GM21390 (cell line): ENCODE data around the gene DDR2.

Experiments used
- ATAC-seq: cut with Tn5 transposase; IDR thresholded peaks from one replicate; pipeline ENCODE4 v1.9.1; 2021; ENCODE audit not compliant: unreplicated experiment

Gene DDR2

GRCh38 chr1:162822391-162823200, 190.3 kb downstream of the DDR2 start:
- ATAC-seq = no peak

- no peak for ATAC-seq
Measured at GRCh38 chr1:162823231-162823630, 191.0 kb downstream of the DDR2 start.

DNA sequence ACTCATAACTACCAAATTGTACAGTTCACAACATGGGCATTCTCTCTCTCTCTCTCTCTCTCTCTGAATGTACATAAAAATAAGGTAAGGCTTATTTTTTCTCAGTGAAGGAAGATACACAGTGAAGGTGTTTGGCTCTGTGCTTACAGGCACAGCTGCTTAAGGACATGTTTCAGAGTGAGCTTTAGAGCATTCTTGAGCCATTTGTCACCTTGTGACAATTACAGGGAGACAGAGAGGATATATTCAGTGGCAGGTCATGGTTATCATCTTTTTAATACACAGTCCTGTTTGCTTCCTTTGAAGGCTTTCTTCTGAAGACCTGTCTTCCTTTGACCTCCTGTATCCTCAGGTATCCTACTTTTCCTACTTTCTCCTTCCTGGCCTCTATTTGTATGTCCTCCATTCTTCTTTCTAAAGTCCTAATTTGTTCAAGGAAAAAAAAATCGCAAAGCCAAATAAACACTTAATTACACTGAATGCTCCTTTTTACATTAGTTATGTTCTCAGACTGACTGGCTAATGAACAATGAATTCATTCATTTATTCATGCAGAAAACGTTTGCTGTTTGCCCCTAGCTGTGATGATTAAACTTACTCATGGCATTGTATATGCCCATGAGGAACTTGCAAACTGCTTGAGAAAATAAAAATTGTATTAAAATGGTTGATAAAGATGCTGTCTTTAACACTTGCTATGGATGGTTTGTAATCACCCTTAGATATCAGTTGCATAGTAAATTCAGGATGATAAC, 191.7 kb downstream of the DDR2 start:
- no peak for ATAC-seq

DNA sequence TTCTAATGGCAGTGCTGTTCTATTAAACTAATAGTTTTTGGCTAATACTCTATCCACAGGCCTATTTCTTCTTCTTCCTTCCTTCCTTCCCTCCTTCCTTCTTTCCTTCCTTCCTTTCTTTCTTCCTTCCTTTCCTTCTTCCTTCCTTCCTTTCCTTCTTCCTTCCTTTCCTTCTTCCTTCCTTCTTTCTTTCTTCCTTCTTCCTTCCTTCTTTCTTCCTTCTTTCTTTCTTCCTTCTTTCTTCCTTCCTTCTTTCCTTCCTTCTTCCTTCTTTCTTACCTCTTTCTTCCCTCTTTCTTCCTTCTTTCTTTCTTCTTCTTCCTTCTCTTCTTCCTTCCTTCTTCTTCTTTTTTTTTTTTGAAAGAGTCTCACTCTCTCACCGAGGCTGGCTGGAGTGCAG, 197.0 kb downstream of the DDR2 start:
- ATAC-seq = no peak

- no peak for ATAC-seq
Measured at GRCh38 chr1:162832470-162832869, 200.2 kb downstream of the DDR2 start.

DNA sequence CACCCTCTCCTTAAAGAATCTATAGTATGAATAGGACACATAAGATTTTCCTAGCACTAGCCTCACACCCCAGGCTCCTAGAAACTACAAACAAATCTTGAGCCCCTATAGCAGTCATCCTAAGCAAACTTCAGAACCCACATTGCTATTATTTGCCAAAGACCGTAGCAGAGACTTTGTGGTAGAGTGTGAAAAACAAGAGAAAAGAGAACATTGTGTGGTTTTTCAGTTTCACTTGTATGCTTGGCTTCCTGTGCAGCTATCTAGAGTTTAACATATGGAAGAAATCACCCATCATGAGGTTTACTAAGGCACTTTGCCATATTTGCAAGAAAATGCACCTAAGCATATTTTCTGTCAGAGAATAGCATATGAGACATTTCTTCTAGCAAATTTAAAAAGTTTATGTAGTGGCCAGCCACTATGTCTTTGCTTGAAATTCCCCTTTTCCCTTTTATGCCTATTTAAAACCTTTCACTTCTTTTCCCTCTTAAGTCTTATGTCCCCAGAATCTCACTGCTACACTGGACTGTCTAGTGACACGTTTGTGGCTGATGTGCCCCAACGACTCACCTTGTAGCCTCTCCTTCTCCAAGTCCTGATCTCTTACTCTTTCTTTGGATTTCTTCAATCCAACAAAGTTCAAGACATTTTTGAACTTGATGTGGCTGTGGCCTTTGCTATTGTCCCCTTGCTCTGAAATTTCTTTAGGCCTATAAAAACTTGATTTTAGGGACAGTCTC, 203.1 kb downstream of the DDR2 start:
- peak; percentile 97 for ATAC-seq
